Right ventricle myocardium inferior (tissue), 1 donor: ENCODE measurements around the gene HDHD3. TPM values are rescaled to one million over a fixed set of nuclear protein-coding genes. Genes with fewer than 3 reads are reported as not detected.
A peak's percentile ranks its signal among the peaks of the same experiment; 100 is the strongest.
"Not testable (repeated sequence)": the region's sequence is repeated elsewhere in the genome, so short reads cannot be mapped to it uniquely, and the experiment has no call there.

Experiments
- ATAC-seq: fragments of 200-7000 bp; cut with Tn5 transposase; one replicate; pipeline ENCODE4 v1.9.1; 2020; ENCODE audit warnings: mild to moderate bottlenecking, moderate library complexity
- DNase-seq: peaks from one replicate; pipeline ENCODE4 v3.0.0; 2021; ENCODE audit errors: missing footprints
- intact Hi-C: fragments of 100-400 bp; cut with DNase I; formaldehyde crosslinking; loops from one replicate; pipeline ENCODE4 v1.11.0; 2022
- total RNA-seq: library from RNA; stranded (reverse); fragmentation: NEBNext Ultra II Directional; extraction: Animal tissue kit (Norgen Biotek cat#: 25700); gene quantifications from one replicate; pipeline ENCODE4 v1.2.1, GENCODE V29; 2021
- donor health status: DM: no; HTN: yes; CAD: no; lungs with severe emphysema.

Gene HDHD3
- total RNA-seq, 1 donor from 2014 or later: 10.5 TPM

DNA sequence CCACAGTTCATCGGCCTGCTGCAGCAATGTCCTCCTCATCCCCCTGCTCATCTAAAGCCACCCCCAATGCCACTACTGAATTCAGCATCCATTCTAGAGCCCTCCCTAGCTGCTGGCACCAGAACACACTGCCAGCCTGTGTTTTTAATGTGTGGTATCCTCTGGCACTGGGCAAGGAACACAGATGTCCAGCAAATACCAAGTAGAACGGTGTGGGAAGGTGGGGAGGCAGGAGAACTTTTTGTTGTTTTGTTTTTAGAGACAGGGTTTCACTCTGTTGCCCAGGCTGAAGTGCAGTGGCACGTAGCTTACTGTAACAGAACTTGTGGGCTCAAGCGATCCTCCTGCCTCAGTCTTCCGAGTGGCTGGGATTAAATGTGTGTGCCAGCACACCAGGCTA, 4.7 kb downstream of the HDHD3 start:
- no peak for DNase-seq
- intact Hi-C loops: no loop called here
- no peak for ATAC-seq

DNA sequence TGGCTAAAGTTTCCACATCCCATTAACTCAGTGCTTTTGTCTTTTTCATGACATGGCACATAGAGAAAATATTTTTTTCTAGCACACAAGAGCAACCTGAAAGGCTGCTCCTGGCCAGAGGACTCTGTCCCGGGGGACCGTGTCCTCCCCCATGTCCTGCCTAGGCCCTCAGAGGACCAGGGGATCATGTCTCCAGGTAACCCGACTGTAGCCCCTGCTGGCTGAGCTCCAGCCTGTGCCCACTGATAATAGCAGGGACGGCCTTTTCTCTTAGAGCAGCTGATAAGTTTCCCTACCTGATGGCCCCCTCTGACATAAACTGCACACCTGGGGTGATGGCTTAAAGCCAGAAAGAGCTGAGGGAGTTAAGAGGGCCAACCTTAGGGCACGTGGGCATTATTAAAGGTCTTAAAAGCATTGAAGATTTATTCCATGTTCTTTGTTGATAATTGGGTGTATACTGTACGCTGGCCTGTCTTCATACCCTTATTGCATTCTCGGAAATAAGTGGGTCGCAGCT, 5.9 kb downstream of the HDHD3 start:
- intact Hi-C loops: no loop called here
- ATAC-seq (no peak), DNase-seq (no peak)

DNA sequence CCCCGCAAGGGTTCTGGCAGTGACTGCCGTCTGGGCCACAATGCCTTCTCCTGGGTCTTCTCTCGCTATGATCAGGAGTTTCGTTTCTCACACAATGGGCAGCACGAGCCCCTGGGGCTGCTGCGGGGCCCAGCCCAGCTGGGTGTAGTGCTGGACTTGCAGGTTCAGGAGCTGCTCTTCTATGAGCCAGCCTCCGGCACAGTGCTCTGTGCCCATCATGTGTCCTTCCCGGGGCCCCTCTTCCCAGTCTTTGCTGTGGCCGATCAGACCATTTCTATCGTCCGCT, 7.0 kb downstream of the HDHD3 start:
- ATAC-seq: no peak
- intact Hi-C loops: no loop called here
- DNase-seq: no peak

DNA sequence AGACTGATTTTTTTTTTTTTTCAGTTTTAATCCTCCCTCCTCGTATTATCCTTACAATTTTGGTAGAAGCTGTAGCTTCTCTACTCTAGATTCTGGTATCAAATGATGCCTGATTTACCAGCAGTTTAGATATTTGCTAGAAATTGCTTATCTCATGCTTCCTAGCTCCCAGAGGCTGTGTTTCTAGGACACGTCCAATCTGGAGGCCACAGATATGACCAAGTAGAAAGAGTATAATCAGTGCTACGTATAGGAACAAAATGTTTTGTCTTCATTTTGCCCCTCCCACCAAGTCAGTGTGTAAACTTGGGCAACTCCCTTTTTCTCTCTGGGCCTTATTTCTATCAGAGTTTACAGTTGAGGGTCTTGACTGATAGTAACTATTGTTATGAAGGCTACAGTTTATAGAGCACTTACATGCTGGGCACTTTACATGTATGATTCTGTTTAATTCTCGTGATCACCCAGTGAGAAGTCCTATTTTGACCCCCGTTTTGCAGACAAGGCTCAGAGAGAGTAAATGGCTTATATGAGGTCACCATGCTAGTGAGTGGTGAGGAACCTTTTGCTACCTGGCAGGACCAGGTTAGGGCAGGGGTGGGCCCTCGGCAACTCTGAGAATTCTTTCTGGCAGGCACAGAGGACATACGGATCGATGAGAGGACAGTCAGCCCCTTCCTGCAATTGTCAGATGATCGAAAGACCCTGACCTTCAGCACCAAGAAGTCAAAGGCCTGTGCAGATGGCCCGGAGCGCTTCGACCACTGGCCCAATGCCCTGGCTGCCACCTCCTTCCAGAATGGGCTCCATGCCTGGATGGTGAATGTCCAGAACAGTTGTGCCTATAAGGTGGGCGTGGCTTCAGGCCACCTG, 7.6 kb downstream of the HDHD3 start:
- intact Hi-C loops: no loop called here
- no peak for ATAC-seq
- DNase-seq: no peak

DNA sequence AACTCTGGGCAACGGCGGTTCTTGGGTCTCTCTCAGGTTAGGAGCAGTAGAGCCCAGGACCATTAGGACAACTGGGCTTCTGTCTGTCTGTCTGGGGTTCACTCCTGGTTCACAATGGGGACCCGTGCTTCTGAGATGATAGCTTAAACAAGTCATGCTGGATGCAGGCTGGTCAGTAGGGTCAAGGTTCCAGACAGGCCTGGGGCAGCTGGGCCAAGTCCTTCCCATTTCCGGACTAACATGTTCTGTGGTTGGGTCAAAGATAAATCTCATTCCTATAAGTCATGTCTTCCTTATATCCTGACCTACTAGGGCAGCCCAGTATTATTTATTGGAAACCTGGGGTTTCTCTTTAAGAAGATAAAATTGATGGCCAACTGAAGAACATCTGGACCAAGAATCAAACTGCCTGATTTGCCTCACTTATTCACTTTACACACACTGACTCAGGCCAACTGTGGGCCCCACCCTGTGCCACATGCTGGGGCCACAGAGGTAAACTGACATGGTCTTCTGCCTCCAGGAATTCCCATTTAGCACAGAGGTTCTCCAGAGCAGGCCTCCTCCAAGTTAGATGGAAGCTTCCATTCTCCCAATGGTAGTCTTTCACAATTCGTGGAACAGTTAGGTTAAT, 8.3 kb downstream of the HDHD3 start:
- ATAC-seq (no peak), DNase-seq (no peak)
- intact Hi-C loops: no loop called here

DNA sequence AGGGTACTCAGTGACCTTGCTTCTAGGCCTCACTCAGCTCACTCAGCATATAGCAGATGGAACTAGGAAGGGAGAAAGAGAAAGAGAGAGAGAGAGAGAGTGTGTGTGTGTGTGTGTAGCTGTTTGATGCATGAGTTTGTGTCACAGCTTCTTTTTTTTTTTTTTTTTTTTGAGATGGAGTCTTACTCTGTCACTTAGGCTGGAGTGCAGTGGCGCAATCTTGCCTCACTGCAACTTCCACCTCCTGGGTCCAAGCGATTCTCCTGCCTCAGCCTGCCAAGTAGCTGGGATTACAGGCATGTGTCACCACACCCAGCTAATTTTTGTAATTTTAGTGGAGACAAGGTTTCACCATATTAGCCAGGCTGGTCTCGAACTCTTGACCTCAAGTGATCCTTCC, 11.1 kb downstream of the HDHD3 start:
- ATAC-seq, DNase-seq, intact Hi-C loops: not testable (repeated sequence)

DNA sequence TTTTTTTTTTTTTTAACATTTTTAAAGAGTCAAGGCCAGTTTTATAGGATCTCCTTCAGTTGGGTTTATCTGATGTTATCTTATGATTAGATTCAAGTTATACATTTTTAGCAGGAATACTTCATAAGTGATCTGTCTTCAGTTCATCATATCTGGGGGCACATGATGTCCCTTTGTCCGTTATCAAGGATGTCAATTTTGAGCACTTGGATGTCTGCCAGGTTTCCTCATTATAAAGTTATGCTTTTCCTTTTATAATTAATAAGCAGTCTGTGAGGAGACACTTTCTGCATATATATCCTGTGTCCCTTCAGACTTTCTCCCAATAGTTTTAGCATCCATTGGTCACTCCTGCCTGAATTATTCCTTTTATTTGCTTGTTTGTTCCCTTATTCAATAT, 11.8 kb downstream of the HDHD3 start:
- intact Hi-C loops: no loop called here
- DNase-seq (no peak), ATAC-seq (no peak)

DNA sequence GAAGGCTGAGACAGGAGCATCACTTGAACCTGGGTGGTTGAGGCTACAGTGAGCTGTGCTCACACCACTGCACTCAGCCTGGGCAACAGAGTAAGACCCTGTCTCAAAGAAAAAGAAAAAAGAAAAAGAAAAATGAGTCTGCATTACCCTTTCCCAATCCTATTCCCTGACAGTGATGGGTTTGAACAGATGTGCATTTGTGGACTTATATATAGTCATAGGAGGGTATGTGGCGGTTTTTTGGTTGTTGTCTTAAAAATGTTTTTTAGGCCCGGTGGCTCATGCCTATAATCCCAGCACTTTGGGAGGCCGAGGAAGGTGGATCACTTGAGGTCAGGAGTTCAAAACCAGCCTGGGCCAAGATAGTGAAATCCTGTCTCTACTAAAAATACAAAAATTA, 13.4 kb downstream of the HDHD3 start:
- ATAC-seq (no peak), DNase-seq (no peak)
- intact Hi-C loops: no loop called here

DNA sequence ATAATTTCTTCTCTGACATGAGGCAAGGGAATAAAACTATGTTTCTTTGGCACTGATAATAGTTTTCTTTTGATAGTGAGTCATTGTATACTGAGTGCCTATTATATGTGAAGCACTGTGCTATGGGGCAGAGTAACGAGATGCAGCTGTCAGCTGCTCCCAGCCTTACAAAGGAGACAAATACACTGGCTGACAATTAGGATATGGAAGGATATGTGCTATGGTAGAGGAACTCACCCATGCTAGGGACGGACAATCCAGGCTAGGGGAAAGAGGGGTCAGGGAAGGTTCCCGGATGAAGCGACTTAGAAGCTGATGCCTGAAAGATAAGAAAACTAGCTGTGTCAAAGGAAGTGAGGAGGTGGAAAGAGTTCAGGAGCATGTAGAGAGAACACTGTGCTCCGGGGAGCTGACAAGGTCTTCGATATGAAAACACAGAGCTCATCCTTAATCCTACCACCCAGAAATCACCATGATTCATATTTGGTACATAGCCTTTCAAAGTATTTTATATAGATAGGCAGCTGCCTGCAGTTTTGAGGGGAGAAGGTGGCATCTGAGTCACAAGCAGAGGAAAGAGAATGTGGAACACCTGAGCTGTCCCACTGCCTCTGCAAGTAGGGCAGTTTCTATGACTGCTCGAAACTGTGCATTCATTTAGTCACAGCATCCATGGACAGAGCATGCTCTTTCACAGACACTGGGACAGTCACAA, 15.3 kb downstream of the HDHD3 start:
- no peak for DNase-seq
- intact Hi-C loops: no loop called here
- no peak for ATAC-seq

DNA sequence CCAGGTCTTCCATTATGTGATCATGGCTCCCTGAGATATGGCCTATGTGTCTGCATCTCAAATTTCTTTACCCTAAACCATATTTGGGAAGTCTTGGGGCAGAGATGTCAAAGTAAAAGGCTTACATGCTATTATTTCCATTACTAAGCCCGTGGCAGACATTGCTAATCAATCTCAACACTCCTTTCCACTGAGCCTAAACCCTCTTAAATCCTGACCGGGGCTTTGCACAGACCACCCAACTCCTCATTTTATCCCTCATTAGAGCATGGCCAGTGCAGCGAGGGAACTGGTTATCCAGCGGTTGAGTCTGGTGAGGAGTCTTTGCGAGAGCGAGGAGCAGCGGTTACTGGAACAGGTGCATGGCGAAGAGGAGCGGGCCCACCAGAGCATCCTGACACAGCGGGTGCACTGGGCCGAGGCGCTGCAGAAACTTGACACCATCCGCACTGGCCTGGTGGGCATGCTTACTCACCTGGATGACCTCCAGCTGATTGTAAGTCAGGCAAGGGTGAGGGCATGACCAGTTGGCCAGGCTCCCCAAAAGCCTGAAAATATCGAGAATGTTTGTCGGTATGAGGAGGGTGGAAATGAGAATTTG, 16.4 kb downstream of the HDHD3 start:
- DNase-seq (no peak), ATAC-seq (no peak)

DNA sequence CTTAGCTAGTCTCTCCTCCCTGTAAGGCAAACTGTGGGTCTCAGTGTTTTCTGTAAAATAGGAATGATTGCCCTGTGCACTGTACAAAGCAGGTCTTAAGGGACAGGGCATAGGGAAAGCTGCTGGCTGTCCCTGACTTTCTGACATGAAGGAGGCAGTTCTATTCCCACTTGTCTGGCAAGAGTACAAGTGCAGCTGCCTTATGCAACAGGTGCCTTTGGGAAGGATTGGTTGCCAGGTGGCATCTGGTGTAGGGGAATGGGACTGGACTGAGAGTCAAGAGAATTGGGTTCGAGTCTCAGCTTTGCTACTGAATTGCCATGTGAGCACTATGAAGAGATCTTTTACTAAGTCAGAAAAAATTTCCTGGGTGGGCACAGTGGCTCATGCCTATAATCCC, 17.4 kb downstream of the HDHD3 start:
- peak; percentile 50 for ATAC-seq
- DNase-seq: no peak
- intact Hi-C loops: no loop called here

More for the DNA sequence above, 16.4 kb downstream of the HDHD3 start:
- intact Hi-C loops: no loop called here

DNA sequence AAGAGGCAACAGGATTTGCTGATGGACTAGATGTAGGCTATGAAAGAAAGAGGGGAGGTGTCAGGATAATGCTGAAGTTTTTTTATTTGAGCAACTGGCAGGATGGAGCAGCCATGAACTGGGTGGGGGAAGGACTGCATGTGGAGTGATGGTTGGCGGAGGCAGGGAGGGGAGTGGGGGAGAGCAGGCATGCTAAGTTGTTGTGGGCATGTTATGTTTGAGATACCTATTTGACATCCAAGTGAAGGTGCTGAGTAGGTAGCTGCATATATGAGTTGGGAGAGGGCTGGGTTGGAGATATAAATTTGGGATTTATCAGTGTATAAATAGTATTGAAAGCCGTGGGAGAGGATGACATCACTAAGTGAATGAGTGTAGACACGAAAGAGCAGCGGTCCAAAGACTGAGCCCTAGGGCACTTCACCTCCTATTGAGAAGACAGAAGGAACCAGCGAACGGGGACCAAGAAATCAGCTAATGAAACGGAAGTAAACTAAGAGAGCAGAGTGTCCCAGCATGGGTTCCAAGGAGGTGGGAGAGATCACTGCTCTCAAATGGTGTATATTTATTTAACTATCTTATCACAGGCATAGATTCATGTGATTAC, 20.0 kb downstream of the HDHD3 start:
- DNase-seq (no peak), ATAC-seq (no peak)
- intact Hi-C loops: no loop called here

DNA sequence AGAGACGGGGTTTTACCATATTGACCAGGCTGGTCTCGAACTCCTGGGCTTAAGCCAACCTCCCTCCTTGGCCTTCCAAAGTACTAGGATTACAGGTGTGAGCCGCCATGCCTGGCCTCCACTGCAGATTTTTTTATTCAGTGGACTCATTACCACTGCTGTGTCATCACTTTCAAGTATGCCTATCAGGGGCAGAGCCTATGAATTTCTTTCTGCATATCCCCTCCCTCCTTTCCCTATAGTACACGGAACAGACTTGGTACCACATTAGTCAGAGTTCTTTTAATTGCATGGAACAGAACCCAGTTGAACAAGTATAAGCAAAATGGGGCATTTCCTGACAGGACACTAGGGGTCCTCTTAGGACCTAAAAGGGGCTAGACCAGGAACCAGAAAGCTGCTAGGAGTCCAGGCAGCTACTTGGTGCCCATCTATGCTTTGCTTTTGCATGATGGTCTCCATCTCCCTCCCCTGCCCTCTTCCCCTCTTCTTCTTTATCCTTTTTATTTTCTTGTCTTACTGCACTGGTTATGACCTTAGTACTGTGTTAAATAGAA, 21.7 kb downstream of the HDHD3 start:
- DNase-seq: no peak
- no peak for ATAC-seq
- intact Hi-C loops: no loop called here

DNA sequence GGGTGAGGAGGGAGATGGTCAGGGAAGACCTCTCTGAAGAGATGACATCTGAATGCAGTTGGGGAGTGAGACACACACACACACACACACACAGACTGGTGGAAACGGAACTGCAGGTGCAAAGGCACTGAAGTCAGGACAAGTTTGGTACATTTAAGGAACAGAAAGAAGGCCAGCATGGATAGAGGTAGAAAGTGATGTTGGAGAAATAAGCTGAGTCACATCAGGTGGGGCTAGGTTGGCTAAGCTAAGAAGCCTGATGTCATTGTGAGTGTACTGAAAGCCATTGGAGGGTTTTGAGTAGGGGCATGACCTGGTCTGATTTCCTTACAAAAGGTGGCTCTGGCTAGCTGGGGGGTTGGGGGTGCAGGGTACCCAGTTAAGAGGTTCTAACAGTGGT, 24.4 kb downstream of the HDHD3 start:
- intact Hi-C loops: no loop called here
- ATAC-seq (no peak), DNase-seq (no peak)

DNA sequence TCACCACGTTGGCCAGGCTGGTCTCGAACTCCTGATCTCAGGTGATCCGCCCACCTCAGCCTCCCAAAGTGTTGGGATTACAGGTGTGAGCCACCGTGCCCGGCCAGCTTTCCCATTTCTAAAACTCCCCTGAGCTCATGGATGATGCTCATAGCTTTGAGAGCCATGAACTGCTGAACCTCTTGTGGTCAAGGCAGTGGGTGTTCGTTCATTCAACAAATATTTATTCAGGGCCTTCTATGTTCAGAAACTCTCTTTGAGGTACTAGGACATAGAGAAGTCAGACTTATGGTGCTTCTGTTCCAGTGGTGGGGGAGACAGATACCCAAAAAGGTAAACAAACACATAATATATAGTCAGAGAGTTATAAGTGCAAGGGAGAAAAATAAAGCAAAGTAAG, 24.8 kb downstream of the HDHD3 start:
- no peak for DNase-seq
- intact Hi-C loops: no loop called here
- ATAC-seq: no peak

DNA sequence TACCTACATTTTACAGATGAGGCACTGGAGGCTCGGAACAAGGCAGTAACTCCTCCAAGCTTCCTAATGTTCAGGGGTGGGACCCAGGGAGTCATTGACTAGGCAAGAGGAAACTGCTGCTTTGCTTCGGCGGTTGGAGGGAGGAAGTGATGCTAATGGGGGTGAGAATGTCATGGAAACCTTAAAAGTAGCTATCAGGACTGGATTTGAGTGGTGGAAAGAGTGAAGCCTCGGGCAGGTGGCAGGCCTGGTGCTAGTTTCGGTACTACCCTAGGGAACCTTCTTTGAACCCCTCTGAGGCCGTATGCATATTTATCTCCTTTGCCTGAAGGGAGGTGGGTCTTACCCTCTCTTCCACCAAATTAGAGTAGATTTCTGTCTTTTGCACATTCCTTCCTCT, 25.8 kb downstream of the HDHD3 start:
- intact Hi-C loops: no loop called here
- ATAC-seq: no peak

DNA sequence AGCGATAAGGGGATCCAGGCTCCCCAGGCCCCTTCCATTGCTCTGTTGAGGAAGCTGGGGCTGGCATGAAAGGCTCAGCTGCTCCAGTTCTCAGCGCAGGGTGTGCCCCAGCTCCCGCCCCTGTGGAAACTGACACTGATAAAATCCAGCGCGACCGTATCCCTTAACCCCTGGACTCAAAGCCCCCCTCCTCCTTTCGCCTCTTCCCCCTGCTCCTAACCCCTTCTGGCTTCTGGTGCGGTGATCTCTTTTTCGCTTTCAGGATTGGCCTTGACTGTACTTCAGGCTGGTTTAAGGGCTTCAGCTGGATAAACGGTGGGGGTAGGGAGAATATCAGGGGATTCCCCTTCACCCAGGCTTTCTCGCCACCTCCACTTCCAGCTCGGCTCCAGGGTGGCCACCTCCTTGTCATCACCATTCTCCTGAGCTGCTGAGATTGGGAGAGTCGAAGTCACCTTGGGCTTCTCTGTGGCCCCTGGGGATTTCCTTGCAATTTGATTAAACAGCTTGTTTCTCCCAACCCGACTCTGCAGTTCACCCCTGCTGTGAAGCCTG, 26.6 kb downstream of the HDHD3 start:
- ATAC-seq: no peak
- no peak for DNase-seq
- intact Hi-C loops: no loop called here

More for the DNA sequence above, 25.8 kb downstream of the HDHD3 start:
- no peak for DNase-seq

DNA sequence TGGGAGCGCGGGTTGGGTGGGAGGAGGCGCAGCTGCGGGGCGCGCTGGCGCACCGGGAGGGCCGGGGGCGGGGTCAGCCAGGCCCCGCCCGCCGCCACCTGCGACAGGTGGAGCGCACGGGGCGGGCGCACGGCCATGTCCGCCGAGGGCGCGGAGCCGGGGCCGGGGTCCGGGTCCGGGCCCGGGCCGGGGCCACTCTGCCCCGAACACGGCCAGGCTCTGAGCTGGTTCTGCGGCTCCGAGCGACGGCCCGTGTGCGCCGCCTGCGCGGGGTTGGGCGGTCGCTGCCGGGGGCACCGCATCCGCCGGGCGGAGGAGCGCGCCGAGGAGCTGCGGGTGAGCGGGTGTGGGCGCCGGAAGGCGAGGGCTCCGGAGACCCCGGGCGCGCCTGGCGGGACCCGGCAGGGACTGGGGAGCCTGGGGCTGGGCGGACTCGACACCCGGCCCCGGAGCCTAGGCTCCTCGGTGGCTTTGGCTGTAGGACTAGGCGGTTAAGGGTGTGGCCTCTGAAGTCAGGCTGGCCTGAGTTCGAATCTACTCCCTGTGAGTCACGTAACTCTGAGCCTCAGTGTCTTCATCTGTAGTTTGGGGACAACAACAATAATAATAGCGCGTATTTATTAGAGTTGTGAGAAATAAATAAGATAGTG, 27.2 kb downstream of the HDHD3 start, which contains the start of gene BSPRY:
BSPRY (plus strand) TSS at position 97 of the 650 bp plus-strand sequence; CDS start at position 136, 39 bp downstream.
- ATAC-seq (no peak), DNase-seq (no peak)
- intact Hi-C loops: no loop called here
